ENCODE results near the gene RPL29.

RPL29 gene

GRCh38 chr3:51967384-51968169 lies 28.1 kb downstream of the RPL29 start, which contains the start of gene PCBP4:
TSS of gene PCBP4 (minus strand) at chr3:51967454. CDS start at chr3:51961240, 6,214 bp downstream.
- Histone ChIP-seq H3K9ac (ENCODE audit: low read length) (peak within 1 kb of the TSS; percentile 47; the same call in 1 of the 2 replicates), H4K20me1 (ENCODE audit: insufficient read depth, low read length) (no peaks in the 10 kb centered on the region), H3K4me1 (ENCODE audit: insufficient read depth, low read length, severe bottlenecking) (peaks cover 11% of the 10 kb centered on the region), H3K4me3 (ENCODE audit: low read depth, low read length, poor library complexity, severe bottlenecking) (peak within 1 kb of the TSS; percentile 54), H3K36me3 (ENCODE audit: insufficient read depth, low read length) (peaks cover 26% of the 10 kb centered on the region), H3K27ac (ENCODE audit: low read depth, low read length, poor library complexity, severe bottlenecking) (no peak within 1 kb of the TSS), H2AFZ (ENCODE audit: low read length) (no peak within 1 kb of the TSS), H3K27me3 (ENCODE audit: insufficient read depth, low read length) (no peaks in the 10 kb centered on the region), H3K9me3 (ENCODE audit: low read length) (no peaks in the 10 kb centered on the region), H3K4me2 (ENCODE audit: low read length) (peak within 1 kb of the TSS; percentile 78), H3F3A (ENCODE audit: insufficient read depth, low read length) (no peaks in the 10 kb centered on the region), H3K9me2 (ENCODE audit: low read depth, low read length) (no peaks in the 10 kb centered on the region), H3K79me2 (ENCODE audit: insufficient read depth, low read length) (no peaks in the 10 kb centered on the region)
- TF ChIP-seq EZH2 (IDR thresholded peaks at IDR 0.05; ENCODE audit: borderline replicate concordance, low read length): no peak
- no peak for TF ChIP-seq CTCF (IDR thresholded peaks at IDR 0.05; ENCODE audit: low read length)

GRCh38 chr3:51966922-51967383 lies 28.7 kb downstream of the RPL29 start:
- Histone ChIP-seq H3K4me2 (ENCODE audit: low read length) (peak overlapping the region; percentile 67), H2AFZ (ENCODE audit: low read length) (no peak overlapping the region), H3K27ac (ENCODE audit: low read depth, low read length, poor library complexity, severe bottlenecking) (no peak overlapping the region), H3K79me2 (ENCODE audit: insufficient read depth, low read length) (no peaks in the 10 kb centered on the region), H3K4me3 (ENCODE audit: low read depth, low read length, poor library complexity, severe bottlenecking) (peak overlapping the region; percentile 45), H3K9me2 (ENCODE audit: low read depth, low read length) (no peaks in the 10 kb centered on the region), H3K36me3 (ENCODE audit: insufficient read depth, low read length) (peaks cover 26% of the 10 kb centered on the region), H3K4me1 (ENCODE audit: insufficient read depth, low read length, severe bottlenecking) (peaks cover 11% of the 10 kb centered on the region), H3F3A (ENCODE audit: insufficient read depth, low read length) (no peaks in the 10 kb centered on the region), H4K20me1 (ENCODE audit: insufficient read depth, low read length) (no peaks in the 10 kb centered on the region), H3K27me3 (ENCODE audit: insufficient read depth, low read length) (no peaks in the 10 kb centered on the region), H3K9ac (ENCODE audit: low read length) (peak overlapping the region; percentile 45; the same call in 1 of the 2 replicates), H3K9me3 (ENCODE audit: low read length) (no peaks in the 10 kb centered on the region)
- TF ChIP-seq EZH2 (IDR thresholded peaks at IDR 0.05; ENCODE audit: borderline replicate concordance, low read length) (no peak), CTCF (IDR thresholded peaks at IDR 0.05; ENCODE audit: low read length) (no peak)

- Histone ChIP-seq H3F3A (ENCODE audit: insufficient read depth, low read length) (no peaks in the 10 kb centered on the region), H3K4me1 (ENCODE audit: insufficient read depth, low read length, severe bottlenecking) (peaks cover 11% of the 10 kb centered on the region), H3K4me3 (ENCODE audit: low read depth, low read length, poor library complexity, severe bottlenecking) (peak overlapping the region; percentile 45), H3K9me3 (ENCODE audit: low read length) (no peaks in the 10 kb centered on the region), H3K9me2 (ENCODE audit: low read depth, low read length) (no peaks in the 10 kb centered on the region), H3K9ac (ENCODE audit: low read length) (no peak overlapping the region), H3K4me2 (ENCODE audit: low read length) (peak overlapping the region; percentile 67; the same call in 1 of the 2 replicates), H3K79me2 (ENCODE audit: insufficient read depth, low read length) (no peaks in the 10 kb centered on the region), H3K36me3 (ENCODE audit: insufficient read depth, low read length) (peaks cover 24% of the 10 kb centered on the region), H3K27me3 (ENCODE audit: insufficient read depth, low read length) (no peaks in the 10 kb centered on the region), H3K27ac (ENCODE audit: low read depth, low read length, poor library complexity, severe bottlenecking) (no peak overlapping the region), H2AFZ (ENCODE audit: low read length) (no peak overlapping the region), H4K20me1 (ENCODE audit: insufficient read depth, low read length) (no peaks in the 10 kb centered on the region)
- no peak for TF ChIP-seq EZH2 (IDR thresholded peaks at IDR 0.05; ENCODE audit: borderline replicate concordance, low read length)
- TF ChIP-seq CTCF (IDR thresholded peaks at IDR 0.05; ENCODE audit: low read length): no peak
Observed at GRCh38 chr3:51966486-51966885, 29.2 kb downstream of the RPL29 start.
